ENCODE measurements around the gene LANCL3.
"Not testable (repeated sequence)": the region's sequence is repeated elsewhere in the genome, so short reads cannot be mapped to it uniquely, and the experiment has no call there.

The LANCL3 gene

GRCh38 chrX:37646254-37646653 is 74.8 kb downstream of the LANCL3 start:
- H3F3A ChIP-seq (ENCODE audit: low read depth) = no peaks in the 10 kb centered on the region
- TF ChIP-seq CTCF (conservative IDR thresholded peaks at IDR 0.05; ENCODE audit: low read length) = peak; percentile 42
- TF ChIP-seq EZH2phosphoT487 (IDR thresholded peaks at IDR 0.05; ENCODE audit: borderline replicate concordance) = no peak
- H3K4me1 ChIP-seq (ENCODE audit: insufficient read depth, low read length, poor library complexity, severe bottlenecking) = peaks cover 5% of the 10 kb centered on the region
- H3K4me3 ChIP-seq (ENCODE audit: low read length, poor library complexity, severe bottlenecking) = no peak overlapping the region
- no peaks in the 10 kb centered on the region for H3K9me2 ChIP-seq (replicated peaks; ENCODE audit: low read depth, low read length)
- no peaks in the 10 kb centered on the region for H3K79me2 ChIP-seq (ENCODE audit: insufficient read depth, low read length)
- no peak overlapping the region for H3K4me2 ChIP-seq (ENCODE audit: low read depth, low read length, poor library complexity, severe bottlenecking)
- no peaks in the 10 kb centered on the region for H3K27me3 ChIP-seq (ENCODE audit: insufficient read depth, low read length, poor library complexity, severe bottlenecking)
- no peak overlapping the region for H2AFZ ChIP-seq (ENCODE audit: low read length)
- no peaks in the 10 kb centered on the region for H3K36me3 ChIP-seq (ENCODE audit: insufficient read depth, low read length)
- no peaks in the 10 kb centered on the region for H4K20me1 ChIP-seq (ENCODE audit: insufficient read depth, low read length, poor library complexity, severe bottlenecking)
- no peak overlapping the region for H3K9ac ChIP-seq (ENCODE audit: low read depth, low read length, poor library complexity, severe bottlenecking)
- no peaks in the 10 kb centered on the region for H3K9me3 ChIP-seq (ENCODE audit: insufficient read depth, low read depth, low read length)

GRCh38 chrX:37650879-37651278 is 79.4 kb downstream of the LANCL3 start:
- H3K27me3 ChIP-seq (ENCODE audit: insufficient read depth, low read length, poor library complexity, severe bottlenecking); H3F3A ChIP-seq (ENCODE audit: low read depth); H3K9me3 ChIP-seq (ENCODE audit: insufficient read depth, low read depth, low read length); H3K9me2 ChIP-seq (replicated peaks; ENCODE audit: low read depth, low read length); H3K79me2 ChIP-seq (ENCODE audit: insufficient read depth, low read length); H3K4me3 ChIP-seq (ENCODE audit: low read length, poor library complexity, severe bottlenecking); H3K36me3 ChIP-seq (ENCODE audit: insufficient read depth, low read length); H4K20me1 ChIP-seq (ENCODE audit: insufficient read depth, low read length, poor library complexity, severe bottlenecking); H2AFZ ChIP-seq (ENCODE audit: low read length); H3K9ac ChIP-seq (ENCODE audit: low read depth, low read length, poor library complexity, severe bottlenecking); H3K4me2 ChIP-seq (ENCODE audit: low read depth, low read length, poor library complexity, severe bottlenecking): not testable (repeated sequence)
- H3K4me1 ChIP-seq (ENCODE audit: insufficient read depth, low read length, poor library complexity, severe bottlenecking) = peaks cover 20% of the 10 kb centered on the region

GRCh38 chrX:37651921-37652452 is 80.5 kb downstream of the LANCL3 start:
- Histone ChIP-seq H3K27me3 (ENCODE audit: insufficient read depth, low read length, poor library complexity, severe bottlenecking) (no peaks in the 10 kb centered on the region), H3K36me3 (ENCODE audit: insufficient read depth, low read length) (no peaks in the 10 kb centered on the region), H3K9me3 (ENCODE audit: insufficient read depth, low read depth, low read length) (no peaks in the 10 kb centered on the region), H3F3A (ENCODE audit: low read depth) (no peaks in the 10 kb centered on the region), H3K79me2 (ENCODE audit: insufficient read depth, low read length) (no peaks in the 10 kb centered on the region), H4K20me1 (ENCODE audit: insufficient read depth, low read length, poor library complexity, severe bottlenecking) (no peaks in the 10 kb centered on the region), H3K9ac (ENCODE audit: low read depth, low read length, poor library complexity, severe bottlenecking) (no peak overlapping the region), H3K4me1 (ENCODE audit: insufficient read depth, low read length, poor library complexity, severe bottlenecking) (peaks cover 20% of the 10 kb centered on the region), H2AFZ (ENCODE audit: low read length) (no peak overlapping the region), H3K9me2 (replicated peaks; ENCODE audit: low read depth, low read length) (no peaks in the 10 kb centered on the region), H3K4me2 (ENCODE audit: low read depth, low read length, poor library complexity, severe bottlenecking) (peak overlapping the region; percentile 50), H3K4me3 (ENCODE audit: low read length, poor library complexity, severe bottlenecking) (no peak overlapping the region)
- no peak for TF ChIP-seq CTCF (conservative IDR thresholded peaks at IDR 0.05; ENCODE audit: low read length)
- no peak for TF ChIP-seq EZH2phosphoT487 (IDR thresholded peaks at IDR 0.05; ENCODE audit: borderline replicate concordance)

- Histone ChIP-seq H3K9me3 (ENCODE audit: insufficient read depth, low read depth, low read length) (no peaks in the 10 kb centered on the region), H3K9ac (ENCODE audit: low read depth, low read length, poor library complexity, severe bottlenecking) (no peak overlapping the region), H3K9me2 (replicated peaks; ENCODE audit: low read depth, low read length) (no peaks in the 10 kb centered on the region), H3K4me2 (ENCODE audit: low read depth, low read length, poor library complexity, severe bottlenecking) (peak overlapping the region; percentile 50), H3K27me3 (ENCODE audit: insufficient read depth, low read length, poor library complexity, severe bottlenecking) (no peaks in the 10 kb centered on the region), H3F3A (ENCODE audit: low read depth) (no peaks in the 10 kb centered on the region), H3K79me2 (ENCODE audit: insufficient read depth, low read length) (no peaks in the 10 kb centered on the region), H4K20me1 (ENCODE audit: insufficient read depth, low read length, poor library complexity, severe bottlenecking) (no peaks in the 10 kb centered on the region), H3K4me1 (ENCODE audit: insufficient read depth, low read length, poor library complexity, severe bottlenecking) (peaks cover 20% of the 10 kb centered on the region), H3K4me3 (ENCODE audit: low read length, poor library complexity, severe bottlenecking) (no peak overlapping the region), H3K36me3 (ENCODE audit: insufficient read depth, low read length) (no peaks in the 10 kb centered on the region), H2AFZ (ENCODE audit: low read length) (no peak overlapping the region)
- TF ChIP-seq EZH2phosphoT487 (IDR thresholded peaks at IDR 0.05; ENCODE audit: borderline replicate concordance) (no peak), CTCF (conservative IDR thresholded peaks at IDR 0.05; ENCODE audit: low read length) (no peak)
Observed at GRCh38 chrX:37652589-37653231, 81.2 kb downstream of the LANCL3 start.
